A549 (cell line): ENCODE measurements around the gene CRK. TPM values are rescaled to one million over a fixed set of nuclear protein-coding genes. Genes with fewer than 3 reads are reported as not detected.

ENCODE experiments used
- ATAC-seq, 2 experiments: fragments of 200-7000 bp in 1 of 2; fragments of >200 bp in 1 of 2; cut with Nextera tagmentation in 1 of 2; cut with Tn5 transposase in 1 of 2; 3 replicates each; pipeline versions ENCODE4 v1.8.0 to v1.9.1; 2018 to 2020; ENCODE audit warnings: mild to moderate bottlenecking in 1 of 2, moderate library complexity in 1 of 2
- CTCF ChIA-PET: fragments of 300-600 bp; sonication (Branson Sonifier 250); formaldehyde crosslinking; extraction: SDS; loops from one replicate; lab custom pipeline; 2021; ENCODE audit warnings: antibody characterized with exemption, inconsistent platforms; lab: Yijun Ruan, JAX
- POLR2A ChIA-PET: fragments of 350-600 bp; formaldehyde crosslinking; extraction: SDS; loops from one replicate; lab custom pipeline; 2021; ENCODE audit warnings: antibody characterized with exemption, inconsistent platforms; lab: Yijun Ruan, JAX
- DNase-seq, 2 experiments: peaks; one replicate each; pipeline versions ENCODE4 v3.0.0 to v3.0.0-alpha.2; 2011 to 2016; ENCODE audit warnings: low read depth in 1 of 2, low spot score in 1 of 2
- FAIRE-seq: peaks from 2 replicates; lab custom pipeline; 2011; peaks lifted over from hg19 to GRCh38; lab: Jason Lieb, UNC
- H3K27ac ChIP-seq, 2 experiments: fragments of >200 bp; sonication (Bioruptor Twin); formaldehyde crosslinking; 3 replicates each; pipeline ENCODE4 v1.5.1; 2016 to 2017
- H3K4me1 ChIP-seq: fragments of >200 bp; sonication (Bioruptor Twin); formaldehyde crosslinking; 3 replicates; pipeline ENCODE4 v1.6.1; 2016
- H3K4me2 ChIP-seq: fragments of >200 bp; sonication (Bioruptor Twin); formaldehyde crosslinking; 3 replicates; pipeline ENCODE4 v1.6.1; 2016
- H3K4me3 ChIP-seq: fragments of >200 bp; sonication (Bioruptor Twin); formaldehyde crosslinking; 3 replicates; pipeline ENCODE4 v1.5.1; 2016
- H3K9me3 ChIP-seq: fragments of >200 bp; sonication (Bioruptor Twin); formaldehyde crosslinking; 3 replicates; pipeline ENCODE4 v1.6.1; 2016
- BHLHE40 ChIP-seq: IDR thresholded peaks from 2 replicates; pipeline ENCODE4 v1.6.1; 2012; ENCODE audit warnings: low read depth, low read length, inconsistent platforms
- CEBPB ChIP-seq, 2 experiments: fragments of >200 bp in 1 of 2; sonication (Bioruptor Twin) in 1 of 2; formaldehyde crosslinking in 1 of 2; IDR thresholded peaks; 2 replicates each; pipeline ENCODE4 v1.6.1; 2012 to 2016
- CHD4 ChIP-seq: fragments of 200-600 bp; sonication (generic); IDR thresholded peaks from 2 replicates; pipeline ENCODE4 v1.6.1; 2016; ENCODE audit warnings: antibody characterized with exemption, mild to moderate bottlenecking, borderline replicate concordance
- EHF ChIP-seq: fragments of 250-450 bp; sonication (Bioruptor Pico); IDR thresholded peaks from 2 replicates; pipeline ENCODE4 v1.5.0; 2020; ENCODE audit warnings: mild to moderate bottlenecking
- EP300 ChIP-seq, 2 experiments: fragments of >200 bp; sonication (Bioruptor Twin); formaldehyde crosslinking; IDR thresholded peaks; 2 replicates in 1 of 2; 3 replicates in 1 of 2; pipeline ENCODE4 v1.6.1; 2016 to 2017
- ESRRA ChIP-seq: fragments of 150-350 bp; IDR thresholded peaks from 2 replicates; pipeline ENCODE4 v1.6.1; 2014; ENCODE audit warnings: mild to moderate bottlenecking, low read length, borderline replicate concordance
- FOSL2 ChIP-seq, 2 experiments: fragments of 450-650 bp in 1 of 2; fragments of >200 bp in 1 of 2; sonication (Bioruptor Twin) in 1 of 2; formaldehyde crosslinking; IDR thresholded peaks; 2 replicates each; pipeline versions ENCODE4 v1.5.0 to v1.6.1; 2016 to 2020; ENCODE audit warnings: mild to moderate bottlenecking in 1 of 2, moderate library complexity in 1 of 2
- GATA3 ChIP-seq: IDR thresholded peaks from 2 replicates; pipeline ENCODE4 v1.6.1; 2012; ENCODE audit warnings: borderline replicate concordance
- HOXB5 ChIP-seq: fragments of 250-450 bp; sonication (Bioruptor Pico); IDR thresholded peaks from 2 replicates; pipeline ENCODE4 v1.5.0; 2020; ENCODE audit warnings: mild to moderate bottlenecking, moderate library complexity
- KDM1A ChIP-seq: fragments of 200-600 bp; sonication (generic); IDR thresholded peaks from 2 replicates; pipeline ENCODE4 v1.6.1; 2016; ENCODE audit warnings: low read depth, mild to moderate bottlenecking
- KDM5A ChIP-seq: fragments of 200-600 bp; sonication (generic); IDR thresholded peaks from 2 replicates; pipeline ENCODE4 v1.6.1; 2016; ENCODE audit warnings: antibody characterized with exemption, mild to moderate bottlenecking
- MAFK ChIP-seq: fragments of 450-650 bp; IDR thresholded peaks from 2 replicates; pipeline ENCODE4 v1.6.1; 2014; ENCODE audit not compliant: partially characterized antibody
- MAZ ChIP-seq: fragments of 150-350 bp; IDR thresholded peaks from 2 replicates; pipeline ENCODE4 v1.6.1; 2014; ENCODE audit warnings: antibody characterized with exemption, low read depth, low read length, borderline replicate concordance
- NFE2L2 ChIP-seq: fragments of 150-350 bp; conservative IDR thresholded peaks from 2 replicates; pipeline ENCODE4 v1.6.1; 2014; ENCODE audit warnings: low read length
- NPAS2 ChIP-seq: fragments of 250-450 bp; sonication (Bioruptor Pico); IDR thresholded peaks from 2 replicates; pipeline ENCODE4 v1.8.0; 2022; ENCODE audit warnings: mild to moderate bottlenecking, moderate library complexity, borderline replicate concordance
- NR3C1 ChIP-seq: fragments of >200 bp; sonication (Bioruptor Twin); formaldehyde crosslinking; IDR thresholded peaks from 3 replicates; pipeline ENCODE4 v1.6.1; 2017
- PHF8 ChIP-seq: fragments of 200-600 bp; sonication (generic); IDR thresholded peaks from 2 replicates; pipeline ENCODE4 v1.6.1; 2016; ENCODE audit warnings: low read depth, mild to moderate bottlenecking, antibody characterized with exemption, moderate library complexity, borderline replicate concordance
- POLR2AphosphoS2 ChIP-seq: conservative IDR thresholded peaks from 2 replicates; pipeline ENCODE4 v1.6.1; 2012; ENCODE audit warnings: low read length, improper control_type of control experiment, inconsistent platforms
- RAD21 ChIP-seq, 2 experiments: fragments of >200 bp in 1 of 2; sonication (Bioruptor Twin) in 1 of 2; formaldehyde crosslinking in 1 of 2; IDR thresholded peaks in 1 of 2; conservative IDR thresholded peaks in 1 of 2; 2 replicates in 1 of 2; 3 replicates in 1 of 2; pipeline ENCODE4 v1.6.1; 2012 to 2018; ENCODE audit warnings: inconsistent platforms in 1 of 2
- RFX5 ChIP-seq: fragments of 450-650 bp; IDR thresholded peaks from 2 replicates; pipeline ENCODE4 v1.7.1; 2014; ENCODE audit warnings: antibody characterized with exemption, mild to moderate bottlenecking, moderate library complexity
- RNF2 ChIP-seq: fragments of 200-600 bp; sonication (generic); IDR thresholded peaks from 2 replicates; pipeline ENCODE4 v1.6.1; 2016; ENCODE audit warnings: low read depth, mild to moderate bottlenecking, antibody characterized with exemption, moderate library complexity, borderline replicate concordance
- SREBF2 ChIP-seq: fragments of 450-650 bp; IDR thresholded peaks from 2 replicates; pipeline ENCODE4 v1.6.1; 2014; ENCODE audit warnings: mild to moderate bottlenecking, moderate library complexity
- TFCP2L1 ChIP-seq: fragments of 250-450 bp; sonication (Bioruptor Pico); IDR thresholded peaks from 2 replicates; pipeline ENCODE4 v1.5.0; 2021; ENCODE audit warnings: mild to moderate bottlenecking
- TP53 ChIP-seq: fragments of 250-450 bp; sonication (Bioruptor Pico); IDR thresholded peaks from 2 replicates; pipeline ENCODE4 v1.5.0; 2021; ENCODE audit warnings: mild to moderate bottlenecking, moderate library complexity
- ZNF302 ChIP-seq: fragments of 250-450 bp; sonication (Bioruptor Pico); IDR thresholded peaks from 2 replicates; pipeline ENCODE4 v1.9.0; 2021; ENCODE audit warnings: inconsistent platforms, mild to moderate bottlenecking, moderate library complexity
- ZSCAN20 ChIP-seq: fragments of 250-450 bp; sonication (Bioruptor Pico); IDR thresholded peaks from 2 replicates; pipeline ENCODE4 v1.8.0; 2022; ENCODE audit warnings: mild to moderate bottlenecking, moderate library complexity
- WGBS: methylation state at CpG from one replicate; pipeline ENCODE4 v1.1.6; 2017; ENCODE audit errors: missing lambda C conversion rate; 5-methylcytosine and 5-hydroxymethylcytosine counted together
- polyA plus RNA-seq, 4 experiments: library from polyadenylated mRNA; depleted of rRNA in 3 of 4; stranded (reverse); fragments of >200 nt; fragmentation: RNase III in 1 of 4; extraction: RNeasy Plus Mini Kit Qiagen cat#74134 plus additional on column Dnase treatment in 1 of 4; gene quantifications; 2 replicates in 3 of 4; 3 replicates in 1 of 4; pipeline ENCODE4 v1.2.3, GENCODE V29; 2011 to 2017
- TF ChIP-seq, protein P1 (sequence below): IDR thresholded peaks from 2 replicates; pipeline ENCODE4 v1.6.1; 2012
- TF ChIP-seq, protein P2 (sequence below): fragments of >200 bp; sonication (Bioruptor Twin); formaldehyde crosslinking; IDR thresholded peaks from 3 replicates; pipeline ENCODE4 v1.6.1; 2016

The CRK gene
- polyA plus RNA-seq, 2 of the 4 experiments (the other 2 are of a cell fraction): 76.5 to 124 TPM

DNA sequence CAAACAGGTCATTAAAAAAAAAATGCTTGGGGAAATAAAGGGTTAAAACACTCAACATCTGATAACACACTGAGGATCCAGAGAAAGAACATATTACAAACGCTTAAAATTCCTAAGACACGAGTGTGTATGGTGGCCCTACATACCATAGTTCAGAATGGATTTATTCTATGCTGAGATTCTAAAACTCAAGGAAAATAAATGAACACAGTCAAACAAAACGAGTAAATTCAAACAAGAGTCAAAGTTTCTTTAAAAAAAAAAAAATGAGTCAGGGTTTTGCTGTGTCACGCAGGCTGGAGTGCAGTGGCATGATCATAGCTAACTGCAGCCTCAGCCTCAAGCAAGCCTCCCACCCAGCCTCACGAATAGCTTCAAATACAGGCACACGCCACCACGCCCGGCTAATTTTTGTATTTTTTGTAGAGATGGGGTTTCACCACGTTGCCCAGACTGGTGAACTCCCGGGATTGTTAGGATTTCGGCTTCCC lies 17.4 kb downstream of the CRK start:
- 48% methylated on average over 11 of the region's 11 CpGs for WGBS
- DNase-seq (peak in 1 of 2 experiments; percentile 66), ATAC-seq (peak; percentile 70 to 74; a peak in 5 of 6 replicates), FAIRE-seq (no peak)
- ChIA-PET POLR2A (interaction anchor here (0.7 kb wide), 1 partner anchor 78 kb away, joined by 3 read pairs; the partner anchor contains the start of gene INPP5K), CTCF (interaction anchor here (0.6 to 4.0 kb wide), 6 partner anchors 14 to 113 kb away, joined by 3 to 17 read pairs (median 4); no protein-coding TSS in a partner anchor)
- Histone ChIP-seq H3K9me3 (no peaks in the 10 kb centered on the region), H3K4me3 (no peak overlapping the region), H3K4me1 (peaks cover 15% of the 10 kb centered on the region), H3K4me2 (peak overlapping the region; percentile 51), H3K27ac (peak overlapping the region; percentile 48 to 76)
- no peak for TF ChIP-seq MAZ
- peak; percentile 14; the same call in 1 of the 2 replicates for TF ChIP-seq GATA3
- TF ChIP-seq NFE2L2: peak; percentile 73
- TF ChIP-seq RNF2: no peak
- peak; percentile 89 for TF ChIP-seq MAFK
- TF ChIP-seq, protein P1, sequence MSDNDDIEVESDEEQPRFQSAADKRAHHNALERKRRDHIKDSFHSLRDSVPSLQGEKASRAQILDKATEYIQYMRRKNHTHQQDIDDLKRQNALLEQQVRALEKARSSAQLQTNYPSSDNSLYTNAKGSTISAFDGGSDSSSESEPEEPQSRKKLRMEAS: peak; percentile 26; the same call in 1 of the 2 replicates
- no peak for TF ChIP-seq CEBPB (IDR thresholded peaks at IDR 0.05)
- TF ChIP-seq, all 56 proteins: peak for 4

DNA sequence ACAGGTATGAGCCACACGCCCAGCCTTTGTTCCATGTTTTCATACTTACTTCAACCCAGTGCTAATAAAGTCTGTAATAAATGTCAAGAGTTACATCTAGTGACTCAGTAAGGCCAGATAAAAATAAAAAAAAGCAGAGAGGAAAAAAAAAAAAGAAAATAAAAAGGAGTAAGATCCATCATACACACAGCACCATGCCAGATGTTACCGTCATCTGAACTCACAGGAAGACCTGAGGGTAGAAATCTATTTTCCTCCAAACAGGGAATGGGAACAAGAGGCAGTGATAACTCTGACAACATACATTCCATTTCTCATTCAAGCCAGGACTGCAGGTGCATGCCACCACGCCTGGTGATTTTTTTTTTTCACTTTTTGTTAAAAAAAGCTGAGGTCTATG lies 20.7 kb downstream of the CRK start:
- WGBS: 95% methylated on average over 3 of the region's 3 CpGs
- ChIA-PET CTCF (interaction anchor here (3.8 kb wide), 1 partner anchor 70 kb away, joined by 22 read pairs; no protein-coding TSS in a partner anchor), POLR2A (no interaction called here)
- ATAC-seq (no peak), DNase-seq (no peak), FAIRE-seq (no peak)
- H3K4me3 ChIP-seq: no peak overlapping the region
- H3K4me1 ChIP-seq: peaks cover 15% of the 10 kb centered on the region
- H3K4me2 ChIP-seq: no peak overlapping the region
- TF ChIP-seq TFCP2L1 (no peak), TP53 (CRISPR knock-in tag) (no peak), CHD4 (no peak), CEBPB (IDR thresholded peaks at IDR 0.05) (no peak), GATA3 (no peak)
- no peak overlapping the region for H3K27ac ChIP-seq
- no peaks in the 10 kb centered on the region for H3K9me3 ChIP-seq

DNA sequence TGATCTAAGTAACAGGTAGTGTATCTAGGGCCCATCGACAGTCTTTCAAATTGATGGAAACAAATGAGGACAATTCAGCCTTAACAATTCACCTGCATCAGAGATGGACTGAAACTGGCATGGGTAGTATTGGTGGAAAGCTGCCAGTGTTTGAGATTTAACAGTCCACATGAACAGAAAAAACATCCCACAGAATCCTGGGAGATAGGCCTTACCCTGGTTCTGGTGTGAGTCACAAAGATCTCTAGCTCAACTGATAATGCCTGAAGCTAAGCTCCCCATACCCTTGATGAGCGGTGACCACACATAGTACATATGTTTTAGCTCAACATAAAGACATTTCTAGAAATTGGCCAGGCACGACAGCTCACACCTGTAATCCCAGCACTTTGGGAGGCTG lies 21.9 kb downstream of the CRK start:
- no peak for DNase-seq
- no peaks in the 10 kb centered on the region for H3K9me3 ChIP-seq
- 87% methylated on average over 3 of the region's 3 CpGs for WGBS
- no peak for FAIRE-seq
- no peak overlapping the region for H3K27ac ChIP-seq
- no peak overlapping the region for H3K4me2 ChIP-seq
- ChIA-PET CTCF (interaction anchor here (0.7 to 3.8 kb wide), 5 partner anchors 10 to 68 kb away, joined by 3 to 22 read pairs (median 4); no protein-coding TSS in a partner anchor), POLR2A (no interaction called here)
- no peak for ATAC-seq
- TF ChIP-seq FOSL2 (IDR thresholded peaks at IDR 0.05) (no peak), FOSL2 (CRISPR knock-in tag; IDR thresholded peaks at IDR 0.05) (no peak), CEBPB (IDR thresholded peaks at IDR 0.05) (no peak), TP53 (CRISPR knock-in tag) (no peak), KDM5A (no peak), PHF8 (no peak), KDM1A (no peak)
- peaks cover 13% of the 10 kb centered on the region for H3K4me1 ChIP-seq
- H3K4me3 ChIP-seq: no peak overlapping the region

DNA sequence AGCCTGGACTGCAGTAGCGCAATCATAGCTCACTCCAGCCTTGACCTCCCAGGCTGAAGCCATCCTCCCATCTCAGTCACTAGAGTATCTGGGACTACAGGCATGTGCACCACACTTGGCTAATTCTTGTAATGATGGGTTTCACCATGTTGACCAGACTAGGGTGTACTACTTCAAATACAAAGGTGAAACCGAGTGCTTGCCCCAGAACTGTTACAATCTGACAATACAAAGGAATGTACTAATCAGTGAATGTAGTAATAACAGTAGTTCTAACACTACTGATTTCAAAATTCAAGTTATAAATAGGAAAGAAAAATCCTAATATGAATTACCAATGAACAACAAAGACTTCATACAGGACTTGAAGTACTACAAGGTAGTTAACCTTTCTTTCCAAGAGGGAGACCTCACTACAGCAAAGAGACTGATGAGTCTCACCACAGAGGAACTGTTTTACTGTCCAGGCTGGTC lies 24.4 kb downstream of the CRK start:
- CTCF ChIA-PET: interaction anchor here (0.6 to 3.8 kb wide), 2 partner anchors 49 to 66 kb away, joined by 3 to 22 read pairs; no protein-coding TSS in a partner anchor
- TF ChIP-seq EHF (CRISPR knock-in tag) (no peak), SREBF2 (no peak), PHF8 (no peak), RAD21 (conservative IDR thresholded peaks at IDR 0.05 in 1 of 2, IDR thresholded peaks at IDR 0.05 in 1 of 2) (no peak), RFX5 (no peak), NPAS2 (CRISPR knock-in tag) (no peak), ESRRA (no peak), POLR2AphosphoS2 (no peak), NFE2L2 (no peak), EP300 (IDR thresholded peaks at IDR 0.05) (no peak), BHLHE40 (no peak), MAZ (no peak), ZSCAN20 (CRISPR knock-in tag) (no peak), HOXB5 (CRISPR knock-in tag) (no peak), FOSL2 (IDR thresholded peaks at IDR 0.05) (no peak), FOSL2 (CRISPR knock-in tag; IDR thresholded peaks at IDR 0.05) (no peak), NR3C1 (no peak), GATA3 (no peak), ZNF302 (CRISPR knock-in tag) (no peak)
- TF ChIP-seq, protein P2, sequence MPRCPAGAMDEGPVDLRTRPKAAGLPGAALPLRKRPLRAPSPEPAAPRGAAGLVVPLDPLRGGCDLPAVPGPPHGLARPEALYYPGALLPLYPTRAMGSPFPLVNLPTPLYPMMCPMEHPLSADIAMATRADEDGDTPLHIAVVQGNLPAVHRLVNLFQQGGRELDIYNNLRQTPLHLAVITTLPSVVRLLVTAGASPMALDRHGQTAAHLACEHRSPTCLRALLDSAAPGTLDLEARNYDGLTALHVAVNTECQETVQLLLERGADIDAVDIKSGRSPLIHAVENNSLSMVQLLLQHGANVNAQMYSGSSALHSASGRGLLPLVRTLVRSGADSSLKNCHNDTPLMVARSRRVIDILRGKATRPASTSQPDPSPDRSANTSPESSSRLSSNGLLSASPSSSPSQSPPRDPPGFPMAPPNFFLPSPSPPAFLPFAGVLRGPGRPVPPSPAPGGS: no peak
- TF ChIP-seq, all 56 proteins: peak for 0
- Histone ChIP-seq H3K9me3 (no peaks in the 10 kb centered on the region), H3K27ac (no peak overlapping the region), H3K4me3 (no peak overlapping the region), H3K4me1 (no peaks in the 10 kb centered on the region), H3K4me2 (no peak overlapping the region)
- 89% methylated on average over 2 of the region's 2 CpGs for WGBS
- POLR2A ChIA-PET: no interaction called here
- DNase-seq: no peak
- no peak for ATAC-seq
- peak; percentile 32 for FAIRE-seq
